ENCODE results near the gene PCGF3. TPM values are rescaled to one million over a fixed set of nuclear protein-coding genes. Genes with fewer than 3 reads are reported as not detected.

The PCGF3 gene
- total RNA-seq, 4 donors from 2014 or later, result 31.0 to 67.1 (median 48.8) TPM

DNA sequence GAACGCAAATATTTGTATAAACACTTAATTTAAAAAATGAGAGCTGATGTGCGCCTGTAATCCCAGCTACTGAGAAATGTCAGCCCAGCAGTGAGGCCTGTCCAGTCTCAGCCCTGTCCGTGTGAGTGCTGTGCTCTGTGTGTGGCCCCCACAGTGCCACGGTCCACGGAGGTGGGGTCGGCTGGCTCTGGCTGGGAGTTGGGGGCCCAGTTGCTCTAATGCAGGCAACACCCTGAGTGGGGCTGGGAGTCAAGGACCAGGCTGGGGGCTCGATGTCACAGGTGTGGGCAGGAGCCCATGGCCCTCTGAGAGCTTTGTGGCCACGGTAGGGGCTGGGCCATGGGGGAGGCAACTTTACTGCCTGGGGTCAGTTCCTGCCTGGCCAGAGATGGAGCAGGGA, 12.8 kb downstream of the PCGF3 start:
- no peak for DNase-seq (ENCODE audit: low spot score)
- ATAC-seq (ENCODE audit: low FRiP score), result no peak
- TF ChIP-seq CTCF (IDR thresholded peaks at IDR 0.05), result no peak

DNA sequence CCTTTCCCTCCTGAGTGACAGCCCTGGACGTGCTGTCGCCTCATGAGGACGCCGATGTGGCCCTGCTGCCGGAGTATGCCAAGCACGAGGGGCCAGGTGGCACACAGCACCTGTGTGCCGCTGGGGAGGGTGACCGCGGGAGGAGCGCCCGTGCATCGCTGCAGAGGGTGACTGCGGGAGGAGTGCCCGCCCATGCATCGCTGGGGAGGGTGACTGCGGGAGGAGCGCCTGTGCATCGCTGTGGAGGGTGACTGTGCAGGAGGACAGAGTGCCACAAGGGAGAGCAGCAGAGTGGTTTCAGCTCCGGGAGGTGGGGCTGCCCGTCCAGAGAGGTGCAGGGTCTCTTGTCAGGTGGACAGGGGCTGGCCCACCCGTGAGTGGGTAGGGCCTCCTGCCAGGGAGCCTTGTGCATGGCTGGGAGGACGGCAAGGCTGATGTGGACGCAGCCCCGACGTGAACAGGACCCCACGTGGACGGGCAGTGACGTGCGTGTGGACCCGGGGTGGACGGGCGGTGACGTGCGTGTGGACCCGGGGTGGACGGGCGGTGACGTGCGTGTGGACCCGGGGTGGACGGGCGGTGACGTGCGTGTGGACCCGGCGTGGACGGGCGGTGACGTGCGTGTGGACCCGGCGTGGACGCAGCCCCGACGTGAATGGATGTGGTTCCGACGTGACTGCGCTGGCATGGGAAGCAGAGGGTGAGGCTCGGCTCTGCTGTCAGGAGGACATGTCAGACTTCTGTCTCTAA, 14.7 kb downstream of the PCGF3 start:
- DNase-seq (ENCODE audit: low spot score), result no peak
- no peak for ATAC-seq (ENCODE audit: low FRiP score)
- TF ChIP-seq CTCF (IDR thresholded peaks at IDR 0.05), result no peak

- ATAC-seq (ENCODE audit: low FRiP score) (peak; percentile 53), DNase-seq (ENCODE audit: low spot score) (no peak)
These were observed 15.9 kb downstream of the PCGF3 start for GRCh38 chr4:721261-722168.

DNA sequence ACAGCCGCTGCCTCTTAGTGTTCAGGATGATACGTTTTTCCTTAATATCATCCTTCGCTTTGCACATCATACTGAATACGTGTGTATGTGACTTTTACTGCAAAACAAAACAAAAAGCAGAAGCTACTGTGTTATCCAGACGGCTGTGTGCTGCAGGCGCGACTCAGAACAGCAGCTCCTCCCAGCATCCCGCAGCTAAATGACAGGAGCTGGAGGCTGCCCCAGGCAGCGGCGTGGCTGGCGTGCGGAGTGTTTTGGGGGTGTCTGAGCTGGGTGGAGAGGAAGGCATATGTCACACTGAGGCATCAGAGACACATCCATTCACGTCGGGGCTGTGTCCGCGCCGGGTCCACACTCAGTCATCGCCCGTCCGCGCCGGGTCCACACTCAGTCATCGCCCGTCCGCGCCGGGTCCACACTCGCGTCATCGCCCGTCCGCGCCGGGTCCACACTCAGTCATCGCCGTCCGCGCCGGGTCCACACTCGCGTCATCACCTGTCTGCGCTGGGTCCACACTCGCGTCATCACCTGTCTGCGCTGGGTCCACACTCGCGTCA, 16.6 kb downstream of the PCGF3 start:
- DNase-seq (ENCODE audit: low spot score), result no peak
- no peak for TF ChIP-seq CTCF (IDR thresholded peaks at IDR 0.05)
- no peak for ATAC-seq (ENCODE audit: low FRiP score)

More at GRCh38 chr4:721261-722168, 15.9 kb downstream of the PCGF3 start:
- no peak for TF ChIP-seq CTCF (IDR thresholded peaks at IDR 0.05)

DNA sequence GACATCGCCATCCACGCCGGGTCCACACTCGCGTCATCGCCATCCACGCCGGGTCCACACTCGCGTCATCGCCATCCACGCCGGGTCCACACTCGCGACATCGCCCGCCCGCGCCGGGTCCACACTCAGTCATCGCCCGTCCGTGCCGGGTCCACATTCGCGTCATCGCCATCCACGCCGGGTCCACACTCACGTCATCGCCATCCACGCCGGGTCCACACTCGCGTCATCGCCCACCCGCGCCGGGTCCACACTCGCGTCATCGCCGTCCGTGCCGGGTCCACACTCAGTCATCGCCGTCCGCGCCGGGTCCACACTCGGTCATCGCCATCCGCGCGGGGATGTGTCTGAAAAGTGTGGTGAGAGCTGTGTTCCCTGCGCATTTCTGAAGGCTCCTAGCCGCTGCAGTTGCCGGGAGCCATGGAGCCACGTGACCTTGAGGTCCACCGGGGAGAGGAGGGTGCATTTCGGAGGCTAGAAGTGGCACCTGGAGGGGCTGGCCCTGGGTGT, 17.3 kb downstream of the PCGF3 start:
- DNase-seq (ENCODE audit: low spot score) (no peak), ATAC-seq (ENCODE audit: low FRiP score) (no peak)
- no peak for TF ChIP-seq CTCF (IDR thresholded peaks at IDR 0.05)

DNA sequence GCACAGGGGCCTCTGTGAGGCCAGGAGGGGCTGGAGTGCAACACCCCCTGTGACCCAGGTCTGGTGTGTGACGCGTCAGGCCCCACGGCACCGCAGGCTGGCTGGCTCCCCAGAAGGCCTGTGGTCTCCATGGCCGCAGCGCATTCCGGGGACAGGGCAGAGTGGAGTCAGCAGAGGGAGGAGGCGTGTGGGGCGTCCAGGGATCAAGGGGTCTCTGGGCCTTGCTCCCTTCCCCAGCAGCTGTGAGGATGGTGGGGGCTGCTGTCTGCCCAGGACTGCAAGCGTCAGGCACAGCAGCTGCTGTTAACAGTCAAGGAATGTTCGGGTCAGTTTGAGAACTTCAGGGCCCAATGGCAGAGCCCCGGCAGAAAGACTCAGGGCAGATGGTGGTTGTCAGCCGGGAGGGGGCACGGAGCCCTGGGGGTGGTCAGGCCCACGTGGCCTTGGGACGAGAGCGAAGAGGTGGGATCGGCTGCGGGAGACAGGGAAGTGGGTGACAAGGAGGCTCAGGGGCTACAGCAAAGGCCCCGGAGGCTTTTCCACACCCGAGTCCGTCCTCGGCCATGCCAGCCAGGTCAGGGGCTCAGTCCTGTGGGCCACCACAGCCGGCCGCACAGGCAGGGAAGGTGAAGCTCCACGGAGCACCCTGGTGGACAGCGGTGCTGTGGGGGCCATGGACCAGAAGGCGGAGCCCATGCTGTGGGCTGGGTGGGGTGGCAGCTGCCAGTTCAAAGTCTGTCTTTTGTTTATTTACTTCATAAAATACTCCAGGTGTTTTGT, 18.3 kb downstream of the PCGF3 start:
- ATAC-seq (ENCODE audit: low FRiP score) (no peak), DNase-seq (ENCODE audit: low spot score) (no peak)
- no peak for TF ChIP-seq CTCF (IDR thresholded peaks at IDR 0.05)

Data from omental fat pad (tissue), 4 donors.